H1 (cell line): Measurements from ENCODE around the gene MRPL4.

Experiments
- CTCF ChIP-seq, 3 experiments: IDR thresholded peaks; 1 replicate in 2 of 3; 2 replicates in 1 of 3; pipeline versions ENCODE4 v1.5.1 to v1.6.1; 2011; ENCODE audit warnings: low read length in 3 of 3, mild to moderate bottlenecking in 3 of 3, inconsistent platforms in 2 of 3, low read depth in 1 of 3, moderate library complexity in 1 of 3; ENCODE audit not compliant: insufficient read depth in 1 of 3; ENCODE audit errors: control extremely low read depth in 1 of 3
- HDAC6 ChIP-seq: IDR thresholded peaks from one replicate; pipeline ENCODE4 v1.7.1; 2012; ENCODE audit warnings: low read depth, mild to moderate bottlenecking, inconsistent platforms, low read length, moderate library complexity
- MAX ChIP-seq: IDR thresholded peaks from 2 replicates; pipeline ENCODE4 v1.6.1; 2012; ENCODE audit warnings: inconsistent platforms
- NRF1 ChIP-seq: IDR thresholded peaks from 2 replicates; pipeline ENCODE4 v1.6.1; 2011; ENCODE audit warnings: mild to moderate bottlenecking, low read depth, low read length, improper control_type of control experiment
- POLR2A ChIP-seq, 2 experiments: IDR thresholded peaks; 1 replicate in 1 of 2; 2 replicates in 1 of 2; pipeline ENCODE4 v1.6.1; 2011; ENCODE audit warnings: low read depth in 2 of 2, low read length in 2 of 2, mild to moderate bottlenecking in 2 of 2; ENCODE audit errors: control extremely low read depth in 1 of 2

GRCh38 chr19:10256970-10257615 is 5.1 kb downstream of the MRPL4 start:
- TF ChIP-seq CTCF (IDR thresholded peaks at IDR 0.05; ENCODE audit: control extremely low read depth in 1 of 3, insufficient read depth in 1 of 3, low read depth in 1 of 3, low read length in 3 of 3) (no peak), NRF1 (no peak), HDAC6 (no peak), MAX (no peak), POLR2A (IDR thresholded peaks at IDR 0.05; ENCODE audit: control extremely low read depth in 1 of 2, low read depth in 2 of 2, low read length in 2 of 2) (no peak)
